ENCODE data around the gene TCP1. TPM values are rescaled to one million over a fixed set of nuclear protein-coding genes. Genes with fewer than 3 reads are reported as not detected.

The TCP1 gene
- total and polyA plus RNA-seq, 9 of the 15 experiments (the other 6 are each of a cell fraction or from before 2014, with no cell fraction given): 331 to 801 (median 645) TPM

GRCh38 chr6:159761129-159761872 is 28.1 kb downstream of the TCP1 start (continued):
- no peak for TF ChIP-seq ELF4 (CRISPR knock-in tag; IDR thresholded peaks at IDR 0.05)
- TF ChIP-seq E2F1 (CRISPR knock-in tag; IDR thresholded peaks at IDR 0.05): 0 out of 2 replicates have a peak, but pooled peaks have one; percentile 58
- no peak for TF ChIP-seq JUN (IDR thresholded peaks at IDR 0.05; ENCODE audit: borderline replicate concordance, low read depth, low read length)
- TF ChIP-seq JUN (CRISPR knock-in tag; IDR thresholded peaks at IDR 0.05; ENCODE audit: borderline replicate concordance): no peak
- 0 out of 4 replicates have a peak, but pooled peaks of 1 of the 2 experiments have one; percentile 6 for TF ChIP-seq SIN3A (IDR thresholded peaks at IDR 0.05; ENCODE audit: borderline replicate concordance in 2 of 2, control insufficient read depth in 1 of 2, low read depth in 2 of 2, low read length in 2 of 2)
- no peak for TF ChIP-seq ZNF274 (IDR thresholded peaks at IDR 0.05; ENCODE audit: borderline replicate concordance, low read depth, low read length)
- 0 out of 2 replicates have a peak, but pooled peaks have one; percentile 32 for TF ChIP-seq ZBTB9 (CRISPR knock-in tag; IDR thresholded peaks at IDR 0.05)
- TF ChIP-seq RBM15 (IDR thresholded peaks at IDR 0.05; ENCODE audit: insufficient read depth, low read length): no peak
- TF ChIP-seq CXXC5 (CRISPR knock-in tag; IDR thresholded peaks at IDR 0.05): peak; percentile 3; the same call in 1 of the 2 replicates
- 0 out of 2 replicates have a peak, but pooled peaks have one; percentile 16 for TF ChIP-seq ZNF263 (CRISPR knock-in tag; IDR thresholded peaks at IDR 0.05; ENCODE audit: borderline replicate concordance)
- no peak for TF ChIP-seq ZC3H8 (IDR thresholded peaks at IDR 0.05)
- TF ChIP-seq PHB (CRISPR knock-in tag; IDR thresholded peaks at IDR 0.05): no peak
- 0 out of 2 replicates have a peak, but pooled peaks have one; percentile 22 for TF ChIP-seq TAF7 (tag; IDR thresholded peaks at IDR 0.05)
- TF ChIP-seq EP300 (IDR thresholded peaks at IDR 0.05; ENCODE audit: low read length): 0 out of 2 replicates have a peak, but pooled peaks have one; percentile 3
- no peak for TF ChIP-seq MYC (IDR thresholded peaks at IDR 0.05; ENCODE audit: low read depth, low read length)
- peak; percentile 38; the same call in 1 of the 2 replicates for TF ChIP-seq MYC (CRISPR knock-in tag; IDR thresholded peaks at IDR 0.05; ENCODE audit: borderline replicate concordance, low read depth)
- peak in 1 of 2 experiments; percentile 28; a peak in 1 of 4 replicates for TF ChIP-seq HDAC1 (IDR thresholded peaks at IDR 0.05)
- no peak for TF ChIP-seq ZNF780A (CRISPR knock-in tag; IDR thresholded peaks at IDR 0.05)
- peak; percentile 11; the same call in 1 of the 2 replicates for TF ChIP-seq KAT7 (CRISPR knock-in tag; IDR thresholded peaks at IDR 0.05; ENCODE audit: borderline replicate concordance)
- TF ChIP-seq MIER1 (IDR thresholded peaks at IDR 0.05; ENCODE audit: low read depth): peak; percentile 50; the same call in 1 of the 2 replicates
- no peak for TF ChIP-seq E4F1 (CRISPR knock-in tag; IDR thresholded peaks at IDR 0.05; ENCODE audit: borderline replicate concordance)

Measured in K562 (cell line).